Stimulated activated CD4-positive, alpha-beta T cell treated with anti-CD3 and anti-CD28 coated beads, TNF-alpha, amount 100 ng/mL, for 48 hours (primary cell): ENCODE measurements around the gene TELO2.

ENCODE experiments used
- DNase-seq, 3 donors: peaks; one replicate each; pipeline ENCODE4 v3.0.0-alpha.2; 2020; ENCODE audit warnings: low read depth in 3 of 3

TELO2 gene

GRCh38 chr16:1492923-1493745 lies at the start of gene TELO2:
Gene TELO2, plus strand, starts transcription at chr16:1493360. Its CDS starts 922 bp downstream, at chr16:1494282.
- DNase-seq = peak; percentile 73 to 88 (median 76)

DNA sequence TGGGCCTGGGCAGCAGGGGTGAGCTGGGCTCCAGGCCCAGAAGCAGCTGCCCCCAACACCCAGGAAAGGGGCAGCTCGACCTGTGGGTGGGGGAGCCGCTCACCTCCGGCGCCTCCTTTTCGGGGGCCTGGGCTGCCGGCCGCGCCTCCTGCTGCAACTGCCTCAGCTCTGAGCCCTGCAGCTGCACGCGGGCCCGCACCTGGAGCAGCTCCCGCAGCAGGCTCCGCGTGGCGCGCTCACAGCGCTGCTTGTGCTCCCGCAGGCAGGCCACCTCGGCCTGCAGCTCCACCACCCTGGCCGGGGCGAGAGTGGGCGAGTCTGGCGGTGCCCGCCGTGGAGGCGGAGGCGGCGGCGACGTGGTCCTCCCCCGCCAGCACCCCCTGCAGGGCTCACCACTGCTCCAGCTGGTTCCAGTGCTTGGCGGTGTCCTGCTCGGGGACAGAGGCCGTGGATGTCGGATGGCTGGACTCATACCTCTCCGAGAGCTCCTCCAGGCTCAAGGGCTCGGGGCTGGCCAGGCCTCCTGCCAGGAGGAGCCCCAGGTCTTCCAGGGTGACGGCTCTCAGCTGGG lies 49.7 kb upstream of the TELO2 start:
- no peak for DNase-seq

DNA sequence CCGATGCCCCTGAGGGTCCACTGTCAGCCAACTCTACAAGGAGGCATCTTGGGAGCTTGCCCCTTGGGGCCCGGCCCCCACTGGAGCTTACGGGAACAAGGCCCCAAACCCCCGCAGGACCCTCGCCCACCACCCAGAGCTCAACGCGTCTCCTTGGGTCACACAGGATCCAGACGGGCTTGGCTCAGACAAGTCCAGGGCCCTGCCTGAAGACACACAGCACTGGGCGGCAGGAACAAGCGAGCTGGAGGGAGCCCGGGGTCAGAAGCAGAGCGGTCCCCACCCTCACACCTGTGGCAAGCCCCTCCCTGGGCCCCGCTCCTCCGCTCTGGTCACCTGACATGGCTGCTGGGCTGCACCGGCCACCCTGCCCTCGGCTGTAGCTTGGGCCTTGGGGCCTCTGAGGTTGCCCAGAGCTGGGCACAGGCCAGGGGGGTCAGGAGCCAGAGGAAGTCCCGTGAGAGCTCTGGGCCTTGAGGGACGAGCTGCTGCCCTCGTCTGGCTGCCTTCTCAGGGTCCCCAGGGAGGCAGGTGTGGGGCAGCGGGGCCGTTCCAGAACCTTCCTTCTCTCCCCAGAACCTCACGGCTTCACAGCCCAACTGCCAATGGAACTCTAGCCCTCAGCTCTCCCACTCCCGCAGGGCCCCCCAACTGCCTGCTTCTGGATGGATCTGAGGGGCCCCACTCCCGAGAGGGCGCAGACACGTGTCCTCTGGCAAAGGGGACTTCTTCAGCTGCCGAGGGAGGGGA lies 49.0 kb upstream of the TELO2 start, which contains the start of gene CCDC154:
TSS of gene CCDC154 (minus strand) at position 577 of the 750 bp plus-strand sequence. CDS start at position 343, 234 bp downstream.
- DNase-seq = no peak

GRCh38 chr16:1444730-1445517 lies 48.2 kb upstream of the TELO2 start:
- no peak for DNase-seq

DNA sequence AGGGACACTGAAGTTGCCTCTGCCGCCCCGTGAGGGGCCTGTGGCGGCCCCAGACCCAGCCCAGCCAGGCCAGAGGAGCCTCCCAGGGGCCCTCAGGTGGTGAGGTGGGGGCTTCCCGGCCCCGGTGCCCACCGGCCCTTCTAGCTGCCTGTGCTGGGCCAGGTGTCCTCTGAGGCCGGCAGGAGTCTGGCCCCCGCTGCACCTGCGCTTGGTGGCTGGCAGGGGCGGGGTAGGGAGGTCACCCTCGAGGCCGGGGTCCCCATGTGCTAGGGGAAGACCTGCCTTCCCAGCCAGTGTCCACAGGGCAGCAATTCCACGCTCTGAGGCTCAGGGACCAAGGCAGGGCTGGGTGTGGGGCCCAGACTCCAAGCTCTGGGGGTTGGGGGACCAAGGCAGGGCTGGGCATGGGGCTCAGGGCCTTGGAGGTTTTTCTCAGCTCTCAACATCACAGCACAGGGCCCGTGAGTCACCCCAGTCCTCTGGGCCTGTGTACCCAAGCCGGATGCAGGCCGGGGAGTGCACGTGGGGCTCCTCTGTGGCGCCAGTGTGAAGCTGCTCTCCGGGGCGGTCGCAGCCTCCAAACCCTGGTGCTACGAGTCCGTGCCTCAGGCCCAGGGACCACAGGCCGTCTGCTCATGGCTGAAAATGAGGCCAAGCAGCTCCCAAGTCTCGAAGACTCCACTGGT lies 47.5 kb upstream of the TELO2 start:
- no peak for DNase-seq

DNA sequence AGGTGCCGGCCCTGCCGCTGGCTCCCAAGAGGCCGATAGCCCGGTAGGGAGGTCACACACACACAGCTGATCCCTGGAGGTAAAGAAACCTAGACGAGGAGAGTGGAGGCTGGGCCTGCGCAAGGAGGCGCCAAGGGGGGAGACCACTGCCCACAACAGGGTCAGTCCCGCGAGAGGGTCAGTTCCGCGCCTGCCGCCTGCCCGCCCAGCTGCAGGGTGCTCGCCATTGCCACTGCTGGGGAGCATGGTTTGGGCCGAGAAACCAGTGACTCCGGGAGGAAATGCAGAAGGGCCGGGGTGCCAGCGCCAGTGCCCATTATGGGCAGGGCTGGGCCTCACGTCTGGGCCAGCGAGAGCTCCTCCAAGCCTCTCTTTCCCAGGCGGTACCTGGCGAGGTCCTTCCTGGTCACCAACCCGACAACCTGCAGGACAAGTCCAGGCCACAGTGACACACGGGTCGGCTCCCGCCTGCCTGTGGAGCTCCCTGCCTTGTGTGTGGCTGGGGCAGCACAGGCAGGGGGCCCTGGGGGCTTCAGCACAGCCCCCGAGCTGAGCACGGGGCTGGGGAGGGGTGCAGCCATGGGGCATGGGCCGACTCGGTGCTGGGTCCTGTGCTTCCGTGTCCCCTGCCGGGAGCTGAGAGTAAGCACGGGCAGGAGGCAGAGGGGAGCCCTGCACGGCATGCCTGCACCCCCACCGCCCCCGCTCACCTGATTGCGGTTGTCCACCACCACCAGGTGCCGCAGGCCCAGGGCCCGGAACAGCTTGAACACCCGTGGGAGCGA lies 46.7 kb upstream of the TELO2 start:
- DNase-seq = no peak

DNA sequence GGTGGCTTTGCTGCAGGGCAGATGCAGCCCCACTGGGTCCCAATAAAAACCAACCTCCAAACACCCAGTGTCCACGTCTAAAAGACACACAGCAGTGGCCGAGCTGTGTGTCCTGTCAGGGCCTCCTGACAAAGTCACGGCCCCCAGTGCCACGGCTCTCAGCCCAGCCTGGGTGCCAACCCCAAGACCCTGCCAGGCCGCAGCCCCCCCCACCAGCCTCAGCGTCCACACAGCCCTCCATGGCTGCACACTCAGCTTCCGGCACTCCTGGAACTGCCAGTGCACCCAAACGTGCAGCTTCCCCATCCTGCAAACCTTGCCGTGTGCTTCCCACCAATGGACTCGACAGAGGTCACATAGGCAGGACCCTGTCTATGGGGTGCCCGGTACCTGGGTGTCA lies 45.2 kb upstream of the TELO2 start:
- DNase-seq = no peak

- no peak for DNase-seq
Observed at GRCh38 chr16:1448536-1449116, 44.5 kb upstream of the TELO2 start.

- DNase-seq = no peak
Observed at GRCh38 chr16:1449201-1449788, 43.9 kb upstream of the TELO2 start.

DNA sequence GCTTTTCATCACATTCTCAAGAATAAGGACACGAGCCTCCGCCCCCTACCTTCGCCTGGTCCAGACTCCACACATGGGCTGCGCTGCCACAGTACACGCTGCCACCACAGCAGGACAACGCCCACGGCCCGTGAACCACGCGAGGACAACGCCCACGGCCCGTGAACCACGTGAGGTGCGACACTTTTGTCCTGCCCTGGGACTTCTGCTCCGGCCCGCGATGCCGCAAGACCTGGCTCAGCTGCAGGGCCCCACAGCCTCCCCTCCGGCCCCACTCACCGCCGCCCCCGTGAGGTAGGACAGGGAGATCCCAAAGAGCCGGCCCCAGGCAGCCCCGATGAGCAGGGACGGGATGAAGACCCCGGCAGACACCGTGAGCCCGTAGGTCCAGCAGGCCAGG lies 42.9 kb upstream of the TELO2 start:
- no peak for DNase-seq

DNA sequence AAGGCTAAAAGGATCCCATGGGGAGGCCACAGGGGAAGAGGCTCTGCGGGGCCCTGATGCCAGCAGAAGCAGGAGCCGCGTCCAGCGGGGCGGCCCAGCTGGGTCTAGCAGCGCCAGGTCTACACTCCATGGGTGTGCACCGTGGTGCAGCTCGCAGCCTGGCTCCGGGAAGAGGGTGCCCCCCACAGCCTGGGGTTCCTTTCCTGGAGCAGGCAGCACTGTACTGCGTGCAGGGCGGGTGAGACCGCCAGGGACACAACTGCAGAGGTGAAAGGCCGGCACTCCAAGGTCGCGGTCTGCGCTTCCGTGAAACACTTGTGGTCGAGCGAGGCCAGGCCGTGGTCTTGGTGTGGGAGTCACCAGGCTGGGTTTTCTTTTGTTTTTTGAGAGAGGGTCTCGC lies 42.3 kb upstream of the TELO2 start:
- no peak for DNase-seq

- DNase-seq = no peak
Observed at GRCh38 chr16:1451702-1452392, 41.3 kb upstream of the TELO2 start.

- no peak for DNase-seq
Observed at GRCh38 chr16:1452530-1452929, 40.6 kb upstream of the TELO2 start.

GRCh38 chr16:1453316-1453715 lies 39.8 kb upstream of the TELO2 start:
- DNase-seq = no peak

- DNase-seq = no peak
Observed at GRCh38 chr16:1454561-1454960, 38.6 kb upstream of the TELO2 start.

- no peak for DNase-seq
Observed at GRCh38 chr16:1455190-1456171, 37.7 kb upstream of the TELO2 start.

- DNase-seq = no peak
Observed at GRCh38 chr16:1456951-1457350, 36.2 kb upstream of the TELO2 start.
